NCI-H1694 treated with DMSO at 0.1 percent for 48 hours (cell line): Measurements from ENCODE around the gene GET4.
"Not testable (repeated sequence)": the region's sequence is repeated elsewhere in the genome, so short reads cannot be mapped to it uniquely, and the experiment has no call there.

Experiments
- DNase-seq: peaks from one replicate; lab custom pipeline; 2025; lab: John Stamatoyannopoulos, UW

Gene GET4

GRCh38 chr7:916291-916941 lies 40.1 kb downstream of the GET4 start:
- DNase-seq, result peak; percentile 44

- no peak for DNase-seq
Measured at GRCh38 chr7:917255-918117, 41.1 kb downstream of the GET4 start.

GRCh38 chr7:918118-918425 lies 41.7 kb downstream of the GET4 start:
- DNase-seq, result no peak

- no peak for DNase-seq
Measured at GRCh38 chr7:918441-919113, 42.2 kb downstream of the GET4 start.

- DNase-seq, result no peak
Measured at GRCh38 chr7:919114-919442, 42.7 kb downstream of the GET4 start.

- DNase-seq, result no peak
Measured at GRCh38 chr7:919924-920341, 43.6 kb downstream of the GET4 start.

GRCh38 chr7:920351-921070 lies 44.2 kb downstream of the GET4 start:
- no peak for DNase-seq

- DNase-seq, result no peak
Measured at GRCh38 chr7:921071-921461, 44.7 kb downstream of the GET4 start.

GRCh38 chr7:921581-922333 lies 45.4 kb downstream of the GET4 start:
- no peak for DNase-seq

- DNase-seq, result no peak
Measured at GRCh38 chr7:922334-923107, 46.2 kb downstream of the GET4 start.

GRCh38 chr7:923108-924041 lies 47.0 kb downstream of the GET4 start:
- DNase-seq, result no peak

- not testable (repeated sequence) for DNase-seq
Measured at GRCh38 chr7:924042-924441, 47.7 kb downstream of the GET4 start.

GRCh38 chr7:924541-925231 lies 48.3 kb downstream of the GET4 start:
- no peak for DNase-seq

- no peak for DNase-seq
Measured at GRCh38 chr7:925601-926000, 49.2 kb downstream of the GET4 start.

GRCh38 chr7:926061-927030 lies 50.0 kb downstream of the GET4 start:
- DNase-seq, result no peak

- DNase-seq, result no peak
Measured at GRCh38 chr7:927031-927671, 50.8 kb downstream of the GET4 start.

- DNase-seq, result no peak
Measured at GRCh38 chr7:929311-929711, 53.0 kb downstream of the GET4 start.
